K562 (cell line): ENCODE data around the gene RUNDC3A. TPM values are rescaled to one million over a fixed set of nuclear protein-coding genes. Genes with fewer than 3 reads are reported as not detected.

ENCODE experiments used
- CREB1 ChIP-seq, 2 experiments: sonication (generic) in 1 of 2; formaldehyde crosslinking in 1 of 2; IDR thresholded peaks; 2 replicates each; pipeline versions ENCODE4 v1.6.1 to v1.8.0; 2012 to 2022; ENCODE audit warnings: inconsistent platforms in 1 of 2, mild to moderate bottlenecking in 1 of 2, missing genetic modification reagents in 1 of 2, moderate library complexity in 1 of 2
- HMGN3 ChIP-seq: IDR thresholded peaks from 2 replicates; pipeline ENCODE4 v1.6.1; 2011; ENCODE audit warnings: borderline replicate concordance, low read depth, mild to moderate bottlenecking, mixed read lengths, low read length; ENCODE audit not compliant: insufficient read length; ENCODE audit errors: extremely low read depth
- MYC ChIP-seq, 2 experiments: fragments of 250-450 bp in 1 of 2; sonication (Bioruptor Pico) in 1 of 2; IDR thresholded peaks; 2 replicates each; pipeline versions ENCODE4 v1.5.1 to v1.6.1; 2012 to 2021; ENCODE audit warnings: low read depth in 2 of 2, borderline replicate concordance in 1 of 2, improper control_type of control experiment in 1 of 2, low read length in 1 of 2, mild to moderate bottlenecking in 1 of 2, moderate library complexity in 1 of 2
- TBP ChIP-seq: optimal IDR thresholded peaks from 2 replicates; pipeline ENCODE3; 2011; ENCODE audit warnings: low read depth, low read length, improper control_type of control experiment
- TEAD1 ChIP-seq, 2 experiments: fragments of 450-650 bp in 1 of 2; sonication (generic) in 1 of 2; formaldehyde crosslinking; IDR thresholded peaks; 2 replicates each; pipeline versions ENCODE4 v1.4.0 to v1.8.0; 2020 to 2022; ENCODE audit warnings: mild to moderate bottlenecking in 2 of 2, missing genetic modification reagents in 1 of 2
- ZNF311 ChIP-seq: fragments of 250-450 bp; sonication (Bioruptor Pico); IDR thresholded peaks from 2 replicates; pipeline ENCODE4 v1.4.0; 2020; ENCODE audit warnings: mild to moderate bottlenecking, moderate library complexity
- ZNF316 ChIP-seq: fragments of 450-650 bp; IDR thresholded peaks from 2 replicates; pipeline ENCODE4 v1.6.1; 2016
- polyA plus RNA-seq, 8 experiments: library from polyadenylated mRNA; depleted of rRNA in 4 of 8; stranded (reverse) in 5 of 8; unstranded in 3 of 8; fragments of >200 nt; fragmentation: Nextera tagmentation in 2 of 8; fragmentation: Illumina TruSeq in 1 of 8; extraction: Ambion mirVana in 2 of 8; extraction: Trizol in 1 of 8; gene quantifications; 2 replicates each; pipeline versions ENCODE4 v1.2.1 to v1.2.3, GENCODE V29; 2011 to 2014; ENCODE audit warnings: inconsistent platforms in 1 of 8, missing spikeins in 1 of 8
- total RNA-seq, 7 experiments: library from RNA; depleted of rRNA in 6 of 7; stranded (reverse); fragments of >200 nt in 6 of 7; fragmentation: Illumina TruSeq in 2 of 7; extraction: Trizol in 2 of 7; gene quantifications; 2 replicates each; pipeline versions ENCODE4 v1.2.1 to v1.2.3, GENCODE V29; 2011 to 2021; ENCODE audit warnings: low replicate concordance in 1 of 7
- TF ChIP-seq, protein P1 (sequence below): conservative IDR thresholded peaks from 2 replicates; pipeline ENCODE4 v1.6.1; 2011; ENCODE audit warnings: low read depth, mild to moderate bottlenecking, low read length; ENCODE audit not compliant: control insufficient read depth
- TF ChIP-seq, protein P2 (sequence below): fragments of 250-450 bp; sonication (Bioruptor Pico); IDR thresholded peaks from 2 replicates; pipeline ENCODE4 v1.5.0; 2021; ENCODE audit warnings: mild to moderate bottlenecking, borderline replicate concordance
- TF ChIP-seq, protein P3 (sequence below), 3 experiments: fragments of 200-800 bp in 1 of 3; sonication (Bioruptor generic) in 1 of 3; sonication (generic) in 1 of 3; formaldehyde crosslinking in 1 of 3; IDR thresholded peaks; 2 replicates each; pipeline versions ENCODE4 v1.6.1 to v1.8.0; 2016 to 2022; ENCODE audit warnings: mild to moderate bottlenecking in 2 of 3, missing compliant biosample characterization in 2 of 3, missing genetic modification characterization in 2 of 3, missing genetic modification reagents in 1 of 3
- TF ChIP-seq, protein P4 (sequence below): sonication (generic); formaldehyde crosslinking; IDR thresholded peaks from 2 replicates; pipeline ENCODE4 v1.8.1; 2023; ENCODE audit warnings: mild to moderate bottlenecking, missing genetic modification reagents, moderate library complexity
- TF ChIP-seq, protein P5 (sequence below): fragments of 250-450 bp; sonication (Bioruptor Pico); IDR thresholded peaks from 2 replicates; pipeline ENCODE4 v1.8.0; 2021; ENCODE audit warnings: borderline replicate concordance, mild to moderate bottlenecking, moderate library complexity; ENCODE audit not compliant: poor library complexity, severe bottlenecking
- TF ChIP-seq, protein P6 (sequence below): fragments of 250-450 bp; sonication (Bioruptor Pico); IDR thresholded peaks from 2 replicates; pipeline ENCODE4 v1.8.0; 2021; ENCODE audit warnings: mild to moderate bottlenecking, moderate library complexity
- TF ChIP-seq, protein P7 (sequence below), 2 experiments: fragments of 450-650 bp; conservative IDR thresholded peaks; 2 replicates each; pipeline ENCODE4 v1.6.1; 2017; ENCODE audit warnings: mild to moderate bottlenecking in 2 of 2, moderate library complexity in 2 of 2

The RUNDC3A gene
- total and polyA plus RNA-seq, 9 of the 15 experiments (the other 6 are each of a cell fraction or from before 2014, with no cell fraction given) = not detected

DNA sequence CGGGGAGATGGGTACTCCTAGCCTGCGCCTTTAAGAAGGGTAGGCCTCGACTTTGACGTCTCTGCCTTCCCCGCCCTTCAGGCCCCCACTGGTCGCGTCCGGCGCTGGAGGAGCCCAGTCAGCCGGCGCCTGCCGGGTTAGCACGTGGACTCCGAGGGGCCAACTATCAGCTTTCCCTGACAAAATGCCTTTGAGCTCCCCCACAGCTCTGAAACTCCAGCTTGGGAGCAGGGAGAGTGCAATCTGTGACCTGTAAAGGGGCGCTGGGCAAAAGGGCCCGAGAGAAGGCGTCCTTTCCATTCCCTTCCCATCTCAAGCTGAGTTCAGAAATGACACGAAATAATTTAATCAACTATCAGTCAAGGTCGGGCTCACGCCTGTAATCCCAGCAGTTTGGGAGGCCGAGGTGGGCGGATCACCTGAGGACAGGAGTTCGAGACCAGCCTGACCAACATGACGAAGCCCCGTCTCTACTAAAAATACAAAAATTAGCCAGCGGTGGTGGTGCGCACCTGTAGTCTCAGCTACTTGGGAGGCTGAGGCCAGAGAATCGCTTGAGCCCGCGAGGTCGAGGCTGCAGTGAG is 18.6 kb downstream of the RUNDC3A start (continued):
- TF ChIP-seq, protein P1, sequence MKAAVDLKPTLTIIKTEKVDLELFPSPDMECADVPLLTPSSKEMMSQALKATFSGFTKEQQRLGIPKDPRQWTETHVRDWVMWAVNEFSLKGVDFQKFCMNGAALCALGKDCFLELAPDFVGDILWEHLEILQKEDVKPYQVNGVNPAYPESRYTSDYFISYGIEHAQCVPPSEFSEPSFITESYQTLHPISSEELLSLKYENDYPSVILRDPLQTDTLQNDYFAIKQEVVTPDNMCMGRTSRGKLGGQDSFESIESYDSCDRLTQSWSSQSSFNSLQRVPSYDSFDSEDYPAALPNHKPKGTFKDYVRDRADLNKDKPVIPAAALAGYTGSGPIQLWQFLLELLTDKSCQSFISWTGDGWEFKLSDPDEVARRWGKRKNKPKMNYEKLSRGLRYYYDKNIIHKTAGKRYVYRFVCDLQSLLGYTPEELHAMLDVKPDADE = 0 out of 2 replicates have a peak, but pooled peaks have one; percentile 35
- TF ChIP-seq TEAD1 (CRISPR knock-in tag; IDR thresholded peaks at IDR 0.05) (peak in 1 of 2 experiments; percentile 83; a peak in 1 of 4 replicates), ZNF316 (no peak), HMGN3 (peak; percentile 85), ZNF311 (CRISPR knock-in tag) (no peak), MYC (IDR thresholded peaks at IDR 0.05; ENCODE audit: low read depth, low read length) (peak; percentile 99), MYC (CRISPR knock-in tag; IDR thresholded peaks at IDR 0.05; ENCODE audit: borderline replicate concordance, low read depth) (no peak), CREB1 (IDR thresholded peaks at IDR 0.05) (peak; percentile 36; the same call in 1 of the 2 replicates), CREB1 (CRISPR knock-in tag; IDR thresholded peaks at IDR 0.05) (peak; percentile 46; the same call in 1 of the 2 replicates), TBP (peak; percentile 39)
- TF ChIP-seq, protein P2, sequence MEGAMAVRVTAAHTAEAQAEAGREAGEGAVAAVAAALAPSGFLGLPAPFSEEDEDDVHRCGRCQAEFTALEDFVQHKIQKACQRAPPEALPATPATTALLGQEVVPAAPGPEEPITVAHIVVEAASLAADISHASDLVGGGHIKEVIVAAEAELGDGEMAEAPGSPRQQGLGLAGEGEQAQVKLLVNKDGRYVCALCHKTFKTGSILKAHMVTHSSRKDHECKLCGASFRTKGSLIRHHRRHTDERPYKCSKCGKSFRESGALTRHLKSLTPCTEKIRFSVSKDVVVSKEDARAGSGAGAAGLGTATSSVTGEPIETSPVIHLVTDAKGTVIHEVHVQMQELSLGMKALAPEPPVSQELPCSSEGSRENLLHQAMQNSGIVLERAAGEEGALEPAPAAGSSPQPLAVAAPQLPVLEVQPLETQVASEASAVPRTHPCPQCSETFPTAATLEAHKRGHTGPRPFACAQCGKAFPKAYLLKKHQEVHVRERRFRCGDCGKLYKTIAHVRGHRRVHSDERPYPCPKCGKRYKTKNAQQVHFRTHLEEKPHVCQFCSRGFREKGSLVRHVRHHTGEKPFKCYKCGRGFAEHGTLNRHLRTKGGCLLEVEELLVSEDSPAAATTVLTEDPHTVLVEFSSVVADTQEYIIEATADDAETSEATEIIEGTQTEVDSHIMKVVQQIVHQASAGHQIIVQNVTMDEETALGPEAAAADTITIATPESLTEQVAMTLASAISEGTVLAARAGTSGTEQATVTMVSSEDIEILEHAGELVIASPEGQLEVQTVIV = no peak
- TF ChIP-seq, protein P3, sequence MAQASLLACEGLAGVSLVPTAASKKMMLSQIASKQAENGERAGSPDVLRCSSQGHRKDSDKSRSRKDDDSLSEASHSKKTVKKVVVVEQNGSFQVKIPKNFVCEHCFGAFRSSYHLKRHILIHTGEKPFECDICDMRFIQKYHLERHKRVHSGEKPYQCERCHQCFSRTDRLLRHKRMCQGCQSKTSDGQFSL (CRISPR knock-in tag; IDR thresholded peaks at IDR 0.05) = peak; percentile 98
- TF ChIP-seq, protein P3 (tag; IDR thresholded peaks at IDR 0.05) = peak in 1 of 2 experiments; percentile 88; a peak in 1 of 4 replicates
- TF ChIP-seq, protein P4, sequence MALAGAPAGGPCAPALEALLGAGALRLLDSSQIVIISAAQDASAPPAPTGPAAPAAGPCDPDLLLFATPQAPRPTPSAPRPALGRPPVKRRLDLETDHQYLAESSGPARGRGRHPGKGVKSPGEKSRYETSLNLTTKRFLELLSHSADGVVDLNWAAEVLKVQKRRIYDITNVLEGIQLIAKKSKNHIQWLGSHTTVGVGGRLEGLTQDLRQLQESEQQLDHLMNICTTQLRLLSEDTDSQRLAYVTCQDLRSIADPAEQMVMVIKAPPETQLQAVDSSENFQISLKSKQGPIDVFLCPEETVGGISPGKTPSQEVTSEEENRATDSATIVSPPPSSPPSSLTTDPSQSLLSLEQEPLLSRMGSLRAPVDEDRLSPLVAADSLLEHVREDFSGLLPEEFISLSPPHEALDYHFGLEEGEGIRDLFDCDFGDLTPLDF (CRISPR knock-in tag) = no peak
- TF ChIP-seq, protein P5, sequence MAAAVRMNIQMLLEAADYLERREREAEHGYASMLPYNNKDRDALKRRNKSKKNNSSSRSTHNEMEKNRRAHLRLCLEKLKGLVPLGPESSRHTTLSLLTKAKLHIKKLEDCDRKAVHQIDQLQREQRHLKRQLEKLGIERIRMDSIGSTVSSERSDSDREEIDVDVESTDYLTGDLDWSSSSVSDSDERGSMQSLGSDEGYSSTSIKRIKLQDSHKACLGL (CRISPR knock-in tag) = peak; percentile 81
- TF ChIP-seq, protein P6, sequence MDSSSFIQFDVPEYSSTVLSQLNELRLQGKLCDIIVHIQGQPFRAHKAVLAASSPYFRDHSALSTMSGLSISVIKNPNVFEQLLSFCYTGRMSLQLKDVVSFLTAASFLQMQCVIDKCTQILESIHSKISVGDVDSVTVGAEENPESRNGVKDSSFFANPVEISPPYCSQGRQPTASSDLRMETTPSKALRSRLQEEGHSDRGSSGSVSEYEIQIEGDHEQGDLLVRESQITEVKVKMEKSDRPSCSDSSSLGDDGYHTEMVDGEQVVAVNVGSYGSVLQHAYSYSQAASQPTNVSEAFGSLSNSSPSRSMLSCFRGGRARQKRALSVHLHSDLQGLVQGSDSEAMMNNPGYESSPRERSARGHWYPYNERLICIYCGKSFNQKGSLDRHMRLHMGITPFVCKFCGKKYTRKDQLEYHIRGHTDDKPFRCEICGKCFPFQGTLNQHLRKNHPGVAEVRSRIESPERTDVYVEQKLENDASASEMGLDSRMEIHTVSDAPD (CRISPR knock-in tag) = no peak
- TF ChIP-seq, protein P7, sequence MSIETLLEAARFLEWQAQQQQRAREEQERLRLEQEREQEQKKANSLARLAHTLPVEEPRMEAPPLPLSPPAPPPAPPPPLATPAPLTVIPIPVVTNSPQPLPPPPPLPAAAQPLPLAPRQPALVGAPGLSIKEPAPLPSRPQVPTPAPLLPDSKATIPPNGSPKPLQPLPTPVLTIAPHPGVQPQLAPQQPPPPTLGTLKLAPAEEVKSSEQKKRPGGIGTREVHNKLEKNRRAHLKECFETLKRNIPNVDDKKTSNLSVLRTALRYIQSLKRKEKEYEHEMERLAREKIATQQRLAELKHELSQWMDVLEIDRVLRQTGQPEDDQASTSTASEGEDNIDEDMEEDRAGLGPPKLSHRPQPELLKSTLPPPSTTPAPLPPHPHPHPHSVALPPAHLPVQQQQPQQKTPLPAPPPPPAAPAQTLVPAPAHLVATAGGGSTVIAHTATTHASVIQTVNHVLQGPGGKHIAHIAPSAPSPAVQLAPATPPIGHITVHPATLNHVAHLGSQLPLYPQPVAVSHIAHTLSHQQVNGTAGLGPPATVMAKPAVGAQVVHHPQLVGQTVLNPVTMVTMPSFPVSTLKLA (conservative IDR thresholded peaks at IDR 0.05) = peak; percentile 99 to 100
